H1 (cell line): ENCODE measurements around the gene SIGLEC12. TPM values are rescaled to one million over a fixed set of nuclear protein-coding genes. Genes with fewer than 3 reads are reported as not detected.

ENCODE experiments used
- CTCF ChIA-PET: fragments of 300-600 bp; sonication (Branson Sonifier 250); formaldehyde crosslinking; loops from one replicate; lab custom pipeline; 2021; ENCODE audit not compliant: partially characterized antibody; lab: Charles Lee
- POLR2A ChIA-PET: fragments of 300-600 bp; sonication (Branson Sonifier 250); formaldehyde crosslinking; loops from one replicate; lab custom pipeline; 2021; ENCODE audit warnings: inconsistent platforms; ENCODE audit not compliant: partially characterized antibody; lab: Charles Lee
- DNase-seq, 2 experiments: peaks; one replicate each; pipeline versions ENCODE4 v3.0.0 to v3.0.0-alpha.2; 2010 to 2022; ENCODE audit warnings: low spot score in 2 of 2, low read depth in 1 of 2, mixed read lengths in 1 of 2
- FAIRE-seq: peaks from 2 replicates; lab custom pipeline; 2011; peaks lifted over from hg19 to GRCh38; lab: Jason Lieb, UNC
- H2AFZ ChIP-seq: 2 replicates; pipeline ENCODE4 v1.8.1; 2012; ENCODE audit warnings: low read length, inconsistent platforms
- H2AK5ac ChIP-seq: 2 replicates; pipeline ENCODE4 v1.6.1; 2013; ENCODE audit warnings: low read depth, low read length
- H2BK120ac ChIP-seq: replicated peaks from 2 replicates; pipeline ENCODE3; 2013; ENCODE audit warnings: low read depth, low read length, inconsistent platforms
- H2BK12ac ChIP-seq: 2 replicates; pipeline ENCODE4 v1.6.1; 2013; ENCODE audit warnings: low read depth, low read length
- H2BK15ac ChIP-seq: 2 replicates; pipeline ENCODE4 v1.6.1; 2013; ENCODE audit warnings: low read length
- H2BK20ac ChIP-seq: 2 replicates; pipeline ENCODE4 v1.6.1; 2013; ENCODE audit warnings: low read length
- H2BK5ac ChIP-seq: 2 replicates; pipeline ENCODE4 v1.6.1; 2013; ENCODE audit warnings: low read depth, low read length
- H3K14ac ChIP-seq: 2 replicates; pipeline ENCODE4 v1.6.1; 2013; ENCODE audit warnings: inconsistent platforms; ENCODE audit not compliant: insufficient read length
- H3K18ac ChIP-seq: 2 replicates; pipeline ENCODE4 v1.6.1; 2013; ENCODE audit warnings: low read length; ENCODE audit errors: extremely low read depth
- H3K23ac ChIP-seq: 2 replicates; pipeline ENCODE4 v1.6.1; 2013; ENCODE audit warnings: inconsistent platforms; ENCODE audit not compliant: insufficient read length
- H3K23me2 ChIP-seq: 2 replicates; pipeline ENCODE4 v1.6.1; 2013; ENCODE audit warnings: low read depth, low read length
- H3K27ac ChIP-seq: 2 replicates; pipeline ENCODE4 v1.6.1; 2011; ENCODE audit warnings: low read depth, low read length, inconsistent platforms
- H3K27me3 ChIP-seq, 4 experiments: replicated peaks in 1 of 4; 1 replicate in 1 of 4; 2 replicates in 3 of 4; pipeline versions ENCODE4 v1.6.1 to v1.8.1; 2011 to 2013; ENCODE audit warnings: low read length in 3 of 4, mild to moderate bottlenecking in 3 of 4, inconsistent platforms in 2 of 4, mixed read lengths in 2 of 4, moderate library complexity in 1 of 4; ENCODE audit not compliant: control insufficient read depth in 3 of 4, insufficient read depth in 3 of 4; ENCODE audit errors: extremely low read depth in 1 of 4
- H3K36me3 ChIP-seq, 4 experiments: 2 replicates each; pipeline versions ENCODE4 v1.6.1 to v1.8.1; 2011 to 2013; ENCODE audit warnings: mild to moderate bottlenecking in 4 of 4, low read length in 3 of 4, moderate library complexity in 2 of 4, control low read depth in 1 of 4, inconsistent platforms in 1 of 4; ENCODE audit not compliant: insufficient read depth in 4 of 4, control insufficient read depth in 2 of 4
- H3K4ac ChIP-seq: replicated peaks from 2 replicates; pipeline ENCODE3; 2013; ENCODE audit warnings: low read length, low read depth, mixed read lengths, inconsistent platforms; ENCODE audit not compliant: insufficient read length
- H3K4me1 ChIP-seq, 4 experiments: replicated peaks in 1 of 4; 1 replicate in 1 of 4; 2 replicates in 3 of 4; pipeline versions ENCODE4 v1.6.1 to v1.8.1; 2011 to 2013; ENCODE audit warnings: low read length in 3 of 4, inconsistent platforms in 2 of 4, mixed read lengths in 1 of 4; ENCODE audit not compliant: insufficient read depth in 4 of 4, control insufficient read depth in 3 of 4
- H3K4me2 ChIP-seq, 2 experiments: 2 replicates each; pipeline versions ENCODE4 v1.6.1 to v1.8.1; 2011 to 2013; ENCODE audit warnings: low read depth in 2 of 2, low read length in 2 of 2, control low read depth in 1 of 2, inconsistent platforms in 1 of 2, mild to moderate bottlenecking in 1 of 2; ENCODE audit not compliant: insufficient read depth in 1 of 2
- H3K4me3 ChIP-seq, 4 experiments: fragments of 200-600, 300-600 bp in 1 of 4; sonication (generic), shearing (Covaris generic), sonication (Bioruptor Twin) in 1 of 4; 2 replicates each; pipeline versions ENCODE4 v1.5.1 to v1.8.1; 2011 to 2016; ENCODE audit warnings: low read length in 4 of 4, low read depth in 3 of 4, control low read depth in 2 of 4, inconsistent platforms in 2 of 4, mild to moderate bottlenecking in 2 of 4, mixed read lengths in 1 of 4, moderate library complexity in 1 of 4; ENCODE audit not compliant: insufficient read depth in 2 of 4; ENCODE audit errors: extremely low read depth in 1 of 4
- H3K56ac ChIP-seq: replicated peaks from 2 replicates; pipeline ENCODE3; 2013; ENCODE audit warnings: low read depth, mild to moderate bottlenecking, mixed read lengths, low read length, inconsistent platforms; ENCODE audit not compliant: insufficient read length
- H3K79me1 ChIP-seq: 2 replicates; pipeline ENCODE4 v1.6.1; 2013; ENCODE audit warnings: low read depth, low read length, control low read depth
- H3K79me2 ChIP-seq, 2 experiments: 2 replicates each; pipeline versions ENCODE4 v1.6.1 to v1.8.1; 2012 to 2013; ENCODE audit warnings: low read length in 2 of 2, mild to moderate bottlenecking in 2 of 2, inconsistent platforms in 1 of 2; ENCODE audit not compliant: insufficient read depth in 2 of 2, control insufficient read depth in 1 of 2
- H3K9ac ChIP-seq, 4 experiments: replicated peaks in 1 of 4; 1 replicate in 1 of 4; 2 replicates in 3 of 4; pipeline versions ENCODE4 v1.6.1 to v1.8.1; 2011 to 2013; ENCODE audit warnings: low read depth in 3 of 4, low read length in 3 of 4, control low read depth in 2 of 4, mild to moderate bottlenecking in 2 of 4, moderate library complexity in 2 of 4, inconsistent platforms in 1 of 4; ENCODE audit errors: extremely low read depth in 1 of 4
- H3K9me3 ChIP-seq, 2 experiments: 2 replicates each; pipeline versions ENCODE4 v1.6.1 to v1.8.1; 2012 to 2013; ENCODE audit warnings: mild to moderate bottlenecking in 2 of 2, moderate library complexity in 2 of 2, control low read depth in 1 of 2, inconsistent platforms in 1 of 2, low read depth in 1 of 2, low read length in 1 of 2, mixed read lengths in 1 of 2; ENCODE audit not compliant: insufficient read depth in 2 of 2
- H4K20me1 ChIP-seq, 2 experiments: replicated peaks in 1 of 2; 2 replicates each; pipeline versions ENCODE3 to v1.8.1; 2011 to 2013; ENCODE audit warnings: inconsistent platforms in 2 of 2, low read length in 2 of 2, mild to moderate bottlenecking in 1 of 2; ENCODE audit not compliant: insufficient read depth in 2 of 2, control insufficient read depth in 1 of 2
- H4K5ac ChIP-seq: 2 replicates; pipeline ENCODE4 v1.6.1; 2013; ENCODE audit warnings: low read length, low read depth, mixed read lengths, inconsistent platforms; ENCODE audit not compliant: insufficient read length
- H4K8ac ChIP-seq: 2 replicates; pipeline ENCODE4 v1.8.0; 2013; ENCODE audit warnings: mild to moderate bottlenecking, moderate library complexity, low read length, inconsistent platforms; ENCODE audit not compliant: insufficient read depth; ENCODE audit errors: extremely low read depth
- H4K91ac ChIP-seq: replicated peaks from 2 replicates; pipeline ENCODE3; 2013; ENCODE audit warnings: low read length, mixed read lengths, inconsistent platforms; ENCODE audit not compliant: insufficient read length
- ASH2L ChIP-seq: fragments of 200-600, 300-600 bp; sonication (generic); IDR thresholded peaks from one replicate; pipeline ENCODE4 v1.7.1; 2017; ENCODE audit warnings: low read length
- BRCA1 ChIP-seq: IDR thresholded peaks from 2 replicates; pipeline ENCODE4 v1.6.1; 2012; ENCODE audit warnings: low read depth, low read length, improper control_type of control experiment
- CBX8 ChIP-seq: fragments of 300-800, 300-1000 bp; sonication (generic); IDR thresholded peaks from 2 replicates; pipeline ENCODE4 v1.7.1; 2016; ENCODE audit warnings: low read depth, low read length, borderline replicate concordance
- CEBPB ChIP-seq: IDR thresholded peaks from 2 replicates; pipeline ENCODE4 v1.6.1; 2012; ENCODE audit warnings: low read depth, low read length
- CHD2 ChIP-seq: IDR thresholded peaks from 2 replicates; pipeline ENCODE4 v1.6.1; 2012; ENCODE audit warnings: low read length, improper control_type of control experiment
- CTBP2 ChIP-seq: IDR thresholded peaks from 2 replicates; pipeline ENCODE4 v1.7.0; 2011; ENCODE audit warnings: borderline replicate concordance, mild to moderate bottlenecking, moderate library complexity, mixed read lengths, low read length; ENCODE audit not compliant: insufficient read depth, insufficient read length
- EP300 ChIP-seq, 2 experiments: IDR thresholded peaks; 1 replicate in 1 of 2; 2 replicates in 1 of 2; pipeline ENCODE4 v1.6.1; 2011 to 2012; ENCODE audit warnings: low read depth in 2 of 2, low read length in 2 of 2, mild to moderate bottlenecking in 2 of 2, borderline replicate concordance in 1 of 2, inconsistent platforms in 1 of 2, moderate library complexity in 1 of 2
- MAFK ChIP-seq: IDR thresholded peaks from 2 replicates; pipeline ENCODE4 v1.6.1; 2012; ENCODE audit warnings: low read depth, mild to moderate bottlenecking, improper control_type of control experiment, low read length
- POLR2A ChIP-seq, 2 experiments: IDR thresholded peaks; 1 replicate in 1 of 2; 2 replicates in 1 of 2; pipeline ENCODE4 v1.6.1; 2011; ENCODE audit warnings: low read depth in 2 of 2, low read length in 2 of 2, mild to moderate bottlenecking in 2 of 2; ENCODE audit errors: control extremely low read depth in 1 of 2
- RXRA ChIP-seq: IDR thresholded peaks from 2 replicates; pipeline ENCODE4 v1.6.1; 2011; ENCODE audit warnings: low read depth, mild to moderate bottlenecking, low read length, moderate library complexity; ENCODE audit not compliant: insufficient read depth
- SIN3A ChIP-seq, 2 experiments: IDR thresholded peaks in 1 of 2; conservative IDR thresholded peaks in 1 of 2; 2 replicates each; pipeline ENCODE4 v1.6.1; 2011 to 2012; ENCODE audit warnings: low read length in 2 of 2, improper control_type of control experiment in 1 of 2, low read depth in 1 of 2, mild to moderate bottlenecking in 1 of 2
- SP2 ChIP-seq: IDR thresholded peaks from 2 replicates; pipeline ENCODE4 v1.6.1; 2012; ENCODE audit warnings: mild to moderate bottlenecking, low read length, inconsistent platforms
- TAF1 ChIP-seq: IDR thresholded peaks from 2 replicates; pipeline ENCODE4 v1.6.1; 2011; ENCODE audit warnings: mild to moderate bottlenecking, low read depth, low read length
- TEAD4 ChIP-seq: IDR thresholded peaks from 2 replicates; pipeline ENCODE4 v1.6.1; 2012; ENCODE audit warnings: low read depth, low read length, inconsistent platforms, mixed read lengths
- WGBS, 2 experiments: shearing (Covaris generic) in 1 of 2; methylation state at CpG; one replicate each; pipeline versions ENCODE4 v1.1.6 to v1.1.7; 2013 to 2015; ENCODE audit warnings: low lambda C conversion rate in 2 of 2, mixed read lengths in 2 of 2, inconsistent platforms in 1 of 2, low coverage in 1 of 2, missing lambda C conversion rate in 1 of 2; ENCODE audit not compliant: insufficient replicate concordance in 2 of 2, insufficient coverage in 1 of 2, insufficient read length in 1 of 2; ENCODE audit errors: extremely low coverage in 1 of 2, missing lambda C conversion rate in 1 of 2; 5-methylcytosine and 5-hydroxymethylcytosine counted together
- polyA plus RNA-seq, 7 experiments: library from polyadenylated mRNA; depleted of rRNA in 3 of 7; stranded (reverse) in 5 of 7; unstranded in 2 of 7; fragments of >200 nt in 5 of 7; fragments of 200-250 nt in 2 of 7; gene quantifications; 1 replicate in 5 of 7; 2 replicates in 1 of 7; 4 replicates in 1 of 7; pipeline versions ENCODE4 v1.2.1 to v1.2.3, GENCODE V29; 2011 to 2013; ENCODE audit warnings: missing spikeins in 2 of 7, mixed read lengths in 2 of 7
- total RNA-seq: library from RNA; stranded (reverse); fragmentation: NEBNext Ultra II Directional; extraction: Animal tissue kit (Norgen Biotek cat#: 25700); gene quantifications from 2 replicates; pipeline ENCODE4 v1.2.1, GENCODE V29; 2021
- TF ChIP-seq, protein P1 (sequence below): IDR thresholded peaks from 2 replicates; pipeline ENCODE4 v1.6.1; 2012; ENCODE audit warnings: inconsistent platforms

SIGLEC12 gene
- total and polyA plus RNA-seq, 2 of the 8 experiments (the other 6 are each of a cell fraction or from before 2014, with no cell fraction given) = not detected

DNA sequence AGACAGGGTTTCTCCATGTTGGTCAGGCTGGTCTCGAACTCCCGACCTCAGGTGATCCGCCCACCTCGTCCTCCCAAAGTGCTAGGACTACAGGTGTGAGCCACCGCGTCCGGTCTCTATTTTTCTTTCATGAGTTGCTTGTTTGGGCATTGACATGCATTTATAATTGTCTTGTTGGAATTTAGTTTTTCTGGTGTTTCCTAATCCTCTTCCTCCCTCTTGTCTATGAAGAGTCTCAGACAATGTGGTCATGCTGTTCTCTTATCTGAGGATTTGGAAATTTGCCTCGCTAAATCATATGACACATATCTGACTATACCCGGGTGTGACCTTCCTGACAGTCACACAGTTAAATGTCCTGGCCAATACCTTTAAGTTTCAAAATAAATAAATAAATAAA lies 30.6 kb downstream of the SIGLEC12 start:
- no peak overlapping the region for H3K56ac ChIP-seq
- no peak for TF ChIP-seq BRCA1
- TF ChIP-seq, protein P1, sequence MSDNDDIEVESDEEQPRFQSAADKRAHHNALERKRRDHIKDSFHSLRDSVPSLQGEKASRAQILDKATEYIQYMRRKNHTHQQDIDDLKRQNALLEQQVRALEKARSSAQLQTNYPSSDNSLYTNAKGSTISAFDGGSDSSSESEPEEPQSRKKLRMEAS = no peak
- TF ChIP-seq TEAD4 = no peak
- no peak for TF ChIP-seq SIN3A (conservative IDR thresholded peaks at IDR 0.05 in 1 of 2, IDR thresholded peaks at IDR 0.05 in 1 of 2; ENCODE audit: low read depth in 1 of 2, low read length in 2 of 2)
- no peak for TF ChIP-seq CEBPB
- no peak for TF ChIP-seq EP300 (IDR thresholded peaks at IDR 0.05; ENCODE audit: borderline replicate concordance in 1 of 2, low read depth in 2 of 2, low read length in 2 of 2)
- no peak for TF ChIP-seq MAFK
- no peak for TF ChIP-seq ASH2L
- no peak for TF ChIP-seq CTBP2
- TF ChIP-seq TAF1 = no peak
- no peak for TF ChIP-seq POLR2A (IDR thresholded peaks at IDR 0.05; ENCODE audit: control extremely low read depth in 1 of 2, low read depth in 2 of 2, low read length in 2 of 2)
- no peak for TF ChIP-seq CHD2
- TF ChIP-seq SP2 = no peak
- TF ChIP-seq RXRA = no peak
- no peak for TF ChIP-seq CBX8

More for the DNA sequence above, 30.6 kb downstream of the SIGLEC12 start:
- Histone ChIP-seq H3K79me1 (no peaks in the 10 kb centered on the region), H2BK15ac (no peak overlapping the region), H3K27me3 (no peaks in the 10 kb centered on the region; a peak in 1 of 7 replicates), H3K79me2 (no peaks in the 10 kb centered on the region), H3K9ac (no peak overlapping the region), H4K8ac (no peak overlapping the region), H3K18ac (no peak overlapping the region), H3K4me2 (no peak overlapping the region), H2AK5ac (no peak overlapping the region), H3K4me1 (no peaks in the 10 kb centered on the region), H2BK120ac (no peak overlapping the region), H4K20me1 (no peaks in the 10 kb centered on the region), H3K4ac (no peak overlapping the region), H2BK12ac (no peak overlapping the region), H2AFZ (no peak overlapping the region), H4K5ac (no peak overlapping the region), H3K9me3 (peaks cover 3 to 18% of the 10 kb centered on the region in 2 experiments; a peak in 3 of 4 replicates), H3K4me3 (no peak overlapping the region), H3K23ac (no peak overlapping the region), H3K14ac (no peak overlapping the region), H2BK20ac (no peak overlapping the region), H4K91ac (no peak overlapping the region), H3K36me3 (no peaks in the 10 kb centered on the region), H2BK5ac (no peak overlapping the region), H3K27ac (no peak overlapping the region), H3K23me2 (no peaks in the 10 kb centered on the region)
- CTCF ChIA-PET = interaction anchor here (0.6 to 6.6 kb wide), 12 partner anchors 11 to 304 kb away, joined by 3 to 83 read pairs (median 3); no protein-coding TSS in a partner anchor
- 85% methylated on average over 9 of the region's 9 CpGs; no CpG with 5 or more reads in 1 of the 2 experiments for WGBS, 2 experiments
- no peak for FAIRE-seq
- POLR2A ChIA-PET = no interaction called here
- no peak for DNase-seq
